ENCODE results near the gene SLC8A2.

Gene SLC8A2

GRCh38 chr19:47447470-47448359, 24.0 kb downstream of the SLC8A2 start:
- TF ChIP-seq, protein P1, sequence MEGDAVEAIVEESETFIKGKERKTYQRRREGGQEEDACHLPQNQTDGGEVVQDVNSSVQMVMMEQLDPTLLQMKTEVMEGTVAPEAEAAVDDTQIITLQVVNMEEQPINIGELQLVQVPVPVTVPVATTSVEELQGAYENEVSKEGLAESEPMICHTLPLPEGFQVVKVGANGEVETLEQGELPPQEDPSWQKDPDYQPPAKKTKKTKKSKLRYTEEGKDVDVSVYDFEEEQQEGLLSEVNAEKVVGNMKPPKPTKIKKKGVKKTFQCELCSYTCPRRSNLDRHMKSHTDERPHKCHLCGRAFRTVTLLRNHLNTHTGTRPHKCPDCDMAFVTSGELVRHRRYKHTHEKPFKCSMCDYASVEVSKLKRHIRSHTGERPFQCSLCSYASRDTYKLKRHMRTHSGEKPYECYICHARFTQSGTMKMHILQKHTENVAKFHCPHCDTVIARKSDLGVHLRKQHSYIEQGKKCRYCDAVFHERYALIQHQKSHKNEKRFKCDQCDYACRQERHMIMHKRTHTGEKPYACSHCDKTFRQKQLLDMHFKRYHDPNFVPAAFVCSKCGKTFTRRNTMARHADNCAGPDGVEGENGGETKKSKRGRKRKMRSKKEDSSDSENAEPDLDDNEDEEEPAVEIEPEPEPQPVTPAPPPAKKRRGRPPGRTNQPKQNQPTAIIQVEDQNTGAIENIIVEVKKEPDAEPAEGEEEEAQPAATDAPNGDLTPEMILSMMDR (IDR thresholded peaks at IDR 0.05; ENCODE audit: control extremely low read depth, extremely low read depth, low read depth, missing control alignments) = no peak
- DNase-seq (ENCODE audit: extremely low spot score) = peak; percentile 59
- CTCF ChIA-PET = interaction anchor here (0.9 to 1.9 kb wide), 2 partner anchors 8 to 11 kb away, joined by 4 to 6 read pairs; no protein-coding TSS in a partner anchor
- POLR2A ChIA-PET = interaction anchor here (0.6 kb wide), 1 partner anchor 142 kb away, joined by 8 read pairs; no protein-coding TSS in a partner anchor

GRCh38 chr19:47446534-47447469, 24.9 kb downstream of the SLC8A2 start:
- DNase-seq (ENCODE audit: extremely low spot score) = no peak
- TF ChIP-seq, protein P1 (IDR thresholded peaks at IDR 0.05; ENCODE audit: control extremely low read depth, extremely low read depth, low read depth, missing control alignments) = no peak
- CTCF ChIA-PET = interaction anchor here (0.9 to 1.9 kb wide), 4 partner anchors 9 to 14 kb away, joined by 3 to 10 read pairs (median 5); no protein-coding TSS in a partner anchor

DNA sequence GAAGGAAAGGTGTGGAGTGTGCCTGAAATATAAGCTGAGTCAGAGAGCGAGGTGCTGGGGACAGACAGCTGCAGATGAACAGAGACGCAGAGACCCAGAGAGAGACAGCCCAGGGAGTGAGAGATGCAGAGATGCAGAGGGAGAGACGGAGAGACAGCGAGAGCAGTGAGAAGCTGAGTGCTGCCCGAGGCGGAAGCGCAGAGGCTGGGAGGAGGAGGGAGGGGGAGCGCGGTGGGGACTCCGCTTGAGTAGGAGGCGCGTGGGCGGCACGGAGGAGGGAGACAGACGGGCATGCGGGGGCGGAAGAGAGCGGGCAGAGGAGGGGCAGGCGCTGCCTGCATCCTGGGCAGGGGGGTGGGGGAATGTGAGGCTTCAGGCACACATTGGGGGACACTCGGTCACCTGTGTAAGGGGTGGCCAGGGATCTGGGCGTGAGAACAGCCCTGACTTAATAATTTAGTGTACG, 25.7 kb downstream of the SLC8A2 start:
- ChIA-PET CTCF (interaction anchor here (0.9 to 2.1 kb wide), 4 partner anchors 10 to 38 kb away, joined by 3 to 10 read pairs (median 4); partner anchors contain the start of gene KPTN), POLR2A (no interaction called here)
- TF ChIP-seq, protein P1 (IDR thresholded peaks at IDR 0.05; ENCODE audit: control extremely low read depth, extremely low read depth, low read depth, missing control alignments) = no peak
- no peak for DNase-seq (ENCODE audit: extremely low spot score)

More at GRCh38 chr19:47446534-47447469, 24.9 kb downstream of the SLC8A2 start:
- POLR2A ChIA-PET = interaction anchor here (0.6 kb wide), 1 partner anchor 141 kb away, joined by 8 read pairs; no protein-coding TSS in a partner anchor

- DNase-seq (ENCODE audit: extremely low spot score) = no peak
- POLR2A ChIA-PET = no interaction called here
- TF ChIP-seq, protein P1 (IDR thresholded peaks at IDR 0.05; ENCODE audit: control extremely low read depth, extremely low read depth, low read depth, missing control alignments) = no peak
- CTCF ChIA-PET = interaction anchor here (0.9 to 2.1 kb wide), 3 partner anchors 9 to 39 kb away, joined by 4 to 10 read pairs (median 4); partner anchors contain the start of gene KPTN
Measured at GRCh38 chr19:47445527-47445926, 26.2 kb downstream of the SLC8A2 start.

DNA sequence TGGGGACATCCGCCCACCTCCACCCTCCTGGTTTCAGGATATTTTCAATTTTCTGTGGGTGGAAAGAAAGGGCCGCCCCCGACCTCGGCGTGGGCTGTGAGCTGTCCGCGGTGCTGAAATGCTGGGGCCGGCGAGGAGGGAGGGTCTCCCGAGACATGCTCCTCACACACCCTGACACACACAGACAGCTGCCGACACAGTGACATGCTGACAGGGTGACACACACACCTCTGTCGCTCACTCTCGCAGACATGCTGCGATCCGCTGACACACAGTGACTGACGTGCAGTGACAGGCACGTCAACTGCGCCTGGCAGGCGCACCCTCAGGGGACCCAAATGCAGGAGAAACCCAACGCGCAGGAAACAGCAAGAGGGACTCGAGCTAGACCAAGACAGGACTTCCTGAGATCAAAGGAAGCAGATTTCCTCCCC, 27.3 kb downstream of the SLC8A2 start:
- TF ChIP-seq, protein P1 (IDR thresholded peaks at IDR 0.05; ENCODE audit: control extremely low read depth, extremely low read depth, low read depth, missing control alignments) = no peak
- DNase-seq (ENCODE audit: extremely low spot score) = no peak
- ChIA-PET POLR2A (no interaction called here), CTCF (interaction anchor here (2.1 kb wide), 1 partner anchor 10 kb away, joined by 4 read pairs; no protein-coding TSS in a partner anchor)
